Spinal cord (tissue), 10 donors: Measurements from ENCODE around the gene HIC1. TPM values are rescaled to one million over a fixed set of nuclear protein-coding genes. Genes with fewer than 3 reads are reported as not detected.

ENCODE experiments used
- DNase-seq, 6 donors: peaks; one replicate each; pipeline versions ENCODE4 v3.0.0 to v3.0.0-alpha.2; 2013 to 2015; ENCODE audit warnings: low spot score in 6 of 6, low read depth in 4 of 6
- H3K27ac ChIP-seq: one replicate; pipeline ENCODE4 v1.5.1; 2013; ENCODE audit warnings: low read depth, low read length, control low read depth
- H3K27me3 ChIP-seq: one replicate; pipeline ENCODE4 v1.6.1; 2013; ENCODE audit warnings: low read length; ENCODE audit not compliant: control insufficient read depth, insufficient read depth
- H3K36me3 ChIP-seq: one replicate; pipeline ENCODE4 v1.6.1; 2013; ENCODE audit warnings: low read length; ENCODE audit not compliant: control insufficient read depth, insufficient read depth
- H3K4me1 ChIP-seq: one replicate; pipeline ENCODE4 v1.6.1; 2013; ENCODE audit warnings: low read length; ENCODE audit not compliant: control insufficient read depth, insufficient read depth
- H3K4me3 ChIP-seq: one replicate; pipeline ENCODE4 v1.5.1; 2013; ENCODE audit warnings: low read depth, low read length, control low read depth
- H3K9me3 ChIP-seq: one replicate; pipeline ENCODE4 v1.6.1; 2013; ENCODE audit warnings: low read length; ENCODE audit not compliant: control insufficient read depth, insufficient read depth
- WGBS: methylation state at CpG from one replicate; pipeline ENCODE4 v1.1.5; 2013; ENCODE audit warnings: missing lambda C conversion rate; ENCODE audit not compliant: insufficient coverage; 5-methylcytosine and 5-hydroxymethylcytosine counted together
- polyA plus RNA-seq, 2 donors: library from polyadenylated mRNA; unstranded; fragments of 120-200 nt; gene quantifications; one replicate each; pipeline ENCODE4 v1.2.1, GENCODE V29; 2013; ENCODE audit not compliant: insufficient read length in 2 of 2
- total RNA-seq, 2 donors: library from RNA; depleted of rRNA in 1 of 2; stranded (reverse); fragments of 120-200 nt in 1 of 2; fragments of >200 nt in 1 of 2; gene quantifications; one replicate each; pipeline versions ENCODE4 v1.2.3 to v1.2.4, GENCODE V29; 2013 to 2014
- donor health status: healthy.

Gene HIC1
- total and polyA plus RNA-seq, 4 donors = 8.6 to 46.5 (median 14.2) TPM

GRCh38 chr17:2016494-2016893 lies 38.4 kb upstream of the HIC1 start:
- WGBS = 86% methylated on average over 18 of the region's 20 CpGs
- Histone ChIP-seq H3K4me3 (no peak overlapping the region), H3K9me3 (no peaks in the 10 kb centered on the region), H3K27me3 (peaks cover 6% of the 10 kb centered on the region), H3K4me1 (peaks cover 44% of the 10 kb centered on the region), H3K27ac (no peak overlapping the region), H3K36me3 (peaks cover 13% of the 10 kb centered on the region)
- no peak for DNase-seq

GRCh38 chr17:2017274-2017941 lies 37.5 kb upstream of the HIC1 start:
- Histone ChIP-seq H3K4me3 (no peak overlapping the region), H3K9me3 (no peaks in the 10 kb centered on the region), H3K27me3 (peaks cover 5% of the 10 kb centered on the region), H3K27ac (no peak overlapping the region), H3K4me1 (peaks cover 36% of the 10 kb centered on the region), H3K36me3 (peaks cover 13% of the 10 kb centered on the region)
- peak in 1 of 6 donors; percentile 53 for DNase-seq
- 75% methylated on average over 19 of the region's 19 CpGs for WGBS

GRCh38 chr17:2018716-2019510 lies 36.0 kb upstream of the HIC1 start:
- peaks cover 10% of the 10 kb centered on the region for H3K36me3 ChIP-seq
- DNase-seq = no peak
- H3K4me1 ChIP-seq = peaks cover 45% of the 10 kb centered on the region
- no peak overlapping the region for H3K4me3 ChIP-seq
- 64% methylated on average over 23 of the region's 24 CpGs for WGBS
- peaks cover 14% of the 10 kb centered on the region for H3K27me3 ChIP-seq
- H3K9me3 ChIP-seq = no peaks in the 10 kb centered on the region
- H3K27ac ChIP-seq = no peak overlapping the region

- no peaks in the 10 kb centered on the region for H3K9me3 ChIP-seq
- WGBS = 87% methylated on average over 5 of the region's 8 CpGs
- H3K27ac ChIP-seq = no peak overlapping the region
- peaks cover 53% of the 10 kb centered on the region for H3K4me1 ChIP-seq
- peaks cover 10% of the 10 kb centered on the region for H3K36me3 ChIP-seq
- DNase-seq = peak in 1 of 6 donors; percentile 69
- H3K27me3 ChIP-seq = peaks cover 21% of the 10 kb centered on the region
- H3K4me3 ChIP-seq = no peak overlapping the region
These were observed 35.2 kb upstream of the HIC1 start for GRCh38 chr17:2019723-2020122.

- H3K36me3 ChIP-seq = peaks cover 4% of the 10 kb centered on the region
- H3K27ac ChIP-seq = no peak overlapping the region
- H3K4me1 ChIP-seq = peaks cover 61% of the 10 kb centered on the region
- DNase-seq = no peak
- H3K4me3 ChIP-seq = no peak overlapping the region
- no peaks in the 10 kb centered on the region for H3K9me3 ChIP-seq
- peaks cover 28% of the 10 kb centered on the region for H3K27me3 ChIP-seq
- WGBS = 58% methylated on average over 7 of the region's 8 CpGs
These were observed 34.2 kb upstream of the HIC1 start for GRCh38 chr17:2020721-2021120.

GRCh38 chr17:2022647-2023240 lies 32.2 kb upstream of the HIC1 start:
- no peak for DNase-seq
- Histone ChIP-seq H3K27me3 (peaks cover 36% of the 10 kb centered on the region), H3K4me1 (peaks cover 60% of the 10 kb centered on the region), H3K36me3 (no peaks in the 10 kb centered on the region), H3K9me3 (no peaks in the 10 kb centered on the region), H3K4me3 (no peak overlapping the region), H3K27ac (no peak overlapping the region)
- WGBS = 68% methylated on average over 13 of the region's 15 CpGs

- DNase-seq = no peak
- Histone ChIP-seq H3K27ac (no peak overlapping the region), H3K9me3 (no peaks in the 10 kb centered on the region), H3K27me3 (peaks cover 39% of the 10 kb centered on the region), H3K36me3 (no peaks in the 10 kb centered on the region), H3K4me1 (peaks cover 60% of the 10 kb centered on the region), H3K4me3 (no peak overlapping the region)
- WGBS = 27% methylated on average over 13 of the region's 16 CpGs
These were observed 31.6 kb upstream of the HIC1 start for GRCh38 chr17:2023256-2023655.

- no peak overlapping the region for H3K27ac ChIP-seq
- no peaks in the 10 kb centered on the region for H3K9me3 ChIP-seq
- DNase-seq = peak in 2 of 6 donors; percentile 86 to 93
- H3K27me3 ChIP-seq = peaks cover 39% of the 10 kb centered on the region
- peak overlapping the region; percentile 41 for H3K4me3 ChIP-seq
- WGBS = under 1% methylated on average over 84 of the region's 85 CpGs
- peaks cover 60% of the 10 kb centered on the region for H3K4me1 ChIP-seq
- H3K36me3 ChIP-seq = no peaks in the 10 kb centered on the region
These were observed 31.0 kb upstream of the HIC1 start for GRCh38 chr17:2023692-2024571.

- Histone ChIP-seq H3K4me1 (peaks cover 59% of the 10 kb centered on the region), H3K27ac (no peak overlapping the region), H3K27me3 (peaks cover 36% of the 10 kb centered on the region), H3K4me3 (peak overlapping the region; percentile 41), H3K9me3 (no peaks in the 10 kb centered on the region), H3K36me3 (no peaks in the 10 kb centered on the region)
- no peak for DNase-seq
- WGBS = under 1% methylated on average over 73 of the region's 73 CpGs
These were observed 30.2 kb upstream of the HIC1 start for GRCh38 chr17:2024572-2025219.
